ENCODE data around the gene WSB1. TPM values are rescaled to one million over a fixed set of nuclear protein-coding genes. Genes with fewer than 3 reads are reported as not detected.
A peak's percentile ranks its signal among the peaks of the same experiment; 100 is the strongest.

Gene WSB1
- total RNA-seq, 1 donor from 2014 or later = 256 TPM

- no peaks in the 10 kb centered on the region for H3K36me3 ChIP-seq (ENCODE audit: control insufficient read depth, insufficient read depth, low read length)
- H3K27me3 ChIP-seq (ENCODE audit: control insufficient read depth, insufficient read depth, low read length) = no peaks in the 10 kb centered on the region
- no peak for DNase-seq (ENCODE audit: low read depth)
- FAIRE-seq = no peak
- no peak overlapping the region for H3K4me3 ChIP-seq (ENCODE audit: low read depth, low read length)
- TF ChIP-seq CTCF (IDR thresholded peaks at IDR 0.05; ENCODE audit: insufficient read depth, low read length, severe bottlenecking) = no peak
Measured at GRCh38 chr17:27264068-27264812, 29.7 kb upstream of the WSB1 start.

GRCh38 chr17:27265333-27265732 is 28.6 kb upstream of the WSB1 start:
- H3K4me3 ChIP-seq (ENCODE audit: low read depth, low read length) = no peak overlapping the region
- no peak for TF ChIP-seq CTCF (IDR thresholded peaks at IDR 0.05; ENCODE audit: insufficient read depth, low read length, severe bottlenecking)
- DNase-seq (ENCODE audit: low read depth) (peak; percentile 92), FAIRE-seq (no peak)
- no peaks in the 10 kb centered on the region for H3K27me3 ChIP-seq (ENCODE audit: control insufficient read depth, insufficient read depth, low read length)
- H3K36me3 ChIP-seq (ENCODE audit: control insufficient read depth, insufficient read depth, low read length) = no peaks in the 10 kb centered on the region

- FAIRE-seq (no peak), DNase-seq (ENCODE audit: low read depth) (no peak)
- TF ChIP-seq CTCF (IDR thresholded peaks at IDR 0.05; ENCODE audit: insufficient read depth, low read length, severe bottlenecking) = no peak
- Histone ChIP-seq H3K27me3 (ENCODE audit: control insufficient read depth, insufficient read depth, low read length) (no peaks in the 10 kb centered on the region), H3K4me3 (ENCODE audit: low read depth, low read length) (no peak overlapping the region), H3K36me3 (ENCODE audit: control insufficient read depth, insufficient read depth, low read length) (no peaks in the 10 kb centered on the region)
Measured at GRCh38 chr17:27266228-27266627, 27.7 kb upstream of the WSB1 start.

- Histone ChIP-seq H3K4me3 (ENCODE audit: low read depth, low read length) (no peak overlapping the region), H3K27me3 (ENCODE audit: control insufficient read depth, insufficient read depth, low read length) (no peaks in the 10 kb centered on the region), H3K36me3 (ENCODE audit: control insufficient read depth, insufficient read depth, low read length) (no peaks in the 10 kb centered on the region)
- DNase-seq (ENCODE audit: low read depth) (no peak), FAIRE-seq (no peak)
- no peak for TF ChIP-seq CTCF (IDR thresholded peaks at IDR 0.05; ENCODE audit: insufficient read depth, low read length, severe bottlenecking)
Measured at GRCh38 chr17:27268394-27269085, 25.4 kb upstream of the WSB1 start.

GRCh38 chr17:27269201-27269600 is 24.7 kb upstream of the WSB1 start:
- no peaks in the 10 kb centered on the region for H3K36me3 ChIP-seq (ENCODE audit: control insufficient read depth, insufficient read depth, low read length)
- no peak for DNase-seq (ENCODE audit: low read depth)
- no peak for TF ChIP-seq CTCF (IDR thresholded peaks at IDR 0.05; ENCODE audit: insufficient read depth, low read length, severe bottlenecking)
- H3K27me3 ChIP-seq (ENCODE audit: control insufficient read depth, insufficient read depth, low read length) = no peaks in the 10 kb centered on the region
- H3K4me3 ChIP-seq (ENCODE audit: low read depth, low read length) = no peak overlapping the region
- FAIRE-seq = no peak

All from bronchial epithelial cell (primary cell).